Stimulated activated CD4-positive, alpha-beta T cell treated with anti-CD3 and anti-CD28 coated beads, Interleukin-15, amount 100 ng/mL, for 1 hour (primary cell): Measurements from ENCODE around the gene GRAMD4.

ENCODE experiments used
- DNase-seq, 2 donors: peaks; one replicate each; pipeline ENCODE4 v3.0.0-alpha.2; 2020; ENCODE audit warnings: low read depth in 1 of 2, low spot score in 1 of 2

GRAMD4 gene

GRCh38 chr22:46619830-46620501 lies at the start of gene GRAMD4:
GRAMD4 (plus strand) TSS chr22:46620386; CDS start chr22:46626800, 6,414 bp downstream.
- DNase-seq = no peak

- no peak for DNase-seq
Observed at GRCh38 chr22:46571642-46572250, 48.4 kb upstream of the GRAMD4 start.

GRCh38 chr22:46572911-46573780 lies 47.0 kb upstream of the GRAMD4 start:
- no peak for DNase-seq

GRCh38 chr22:46573781-46574437 lies 46.3 kb upstream of the GRAMD4 start:
- no peak for DNase-seq

GRCh38 chr22:46574438-46574992 lies 45.7 kb upstream of the GRAMD4 start:
- no peak for DNase-seq

GRCh38 chr22:46574993-46575910 lies 44.9 kb upstream of the GRAMD4 start:
- DNase-seq = no peak

- no peak for DNase-seq
Observed at GRCh38 chr22:46575911-46576555, 44.2 kb upstream of the GRAMD4 start.

- DNase-seq = peak; percentile 45 to 52
Observed at GRCh38 chr22:46576556-46577367, 43.4 kb upstream of the GRAMD4 start.

GRCh38 chr22:46577368-46578249 lies 42.6 kb upstream of the GRAMD4 start:
- DNase-seq = no peak

- no peak for DNase-seq
Observed at GRCh38 chr22:46578251-46578823, 41.8 kb upstream of the GRAMD4 start.

- DNase-seq = no peak
Observed at GRCh38 chr22:46578824-46579561, 41.2 kb upstream of the GRAMD4 start.

- DNase-seq = no peak
Observed at GRCh38 chr22:46579751-46580449, 40.3 kb upstream of the GRAMD4 start.

- no peak for DNase-seq
Observed at GRCh38 chr22:46580940-46581537, 39.1 kb upstream of the GRAMD4 start.

- DNase-seq = no peak
Observed at GRCh38 chr22:46581538-46582244, 38.5 kb upstream of the GRAMD4 start.
